GM12878 (cell line): ENCODE measurements around the gene SLC5A2. TPM values are rescaled to one million over a fixed set of nuclear protein-coding genes. Genes with fewer than 3 reads are reported as not detected.

Experiments used
- ATAC-seq: fragments of 200-7000 bp; cut with Tn5 transposase; 3 replicates; pipeline ENCODE4 v1.9.1; 2020; ENCODE audit warnings: mild to moderate bottlenecking, moderate library complexity
- BruUV-seq: library from RNA; stranded (reverse); fragments of 400-500 nt; replicated peaks from 2 replicates; lab custom pipeline; 2021; lab: Mats Ljungman, UMichigan
- CTCF ChIA-PET: fragments of 300-600 bp; sonication (Branson Sonifier 250); formaldehyde crosslinking; extraction: SDS; loops from one replicate; lab custom pipeline; 2021; ENCODE audit warnings: inconsistent platforms; lab: Yijun Ruan, JAX
- POLR2A ChIA-PET: fragments of 350-600 bp; formaldehyde crosslinking; extraction: SDS; loops from one replicate; lab custom pipeline; 2021; ENCODE audit warnings: inconsistent platforms; lab: Charles Lee
- RAD21 ChIA-PET: fragments of 300-600 bp; sonication (Branson Sonifier 250); formaldehyde crosslinking; loops from one replicate; lab custom pipeline; 2023; ENCODE audit warnings: antibody characterized with exemption; ENCODE audit not compliant: unreplicated experiment; lab: Charles Lee
- SMC1A ChIA-PET: fragments of 300-600 bp; sonication (Branson Sonifier 250); formaldehyde crosslinking; loops from one replicate; lab custom pipeline; 2023; ENCODE audit not compliant: unreplicated experiment, uncharacterized antibody; lab: Charles Lee
- DNase-seq: peaks from one replicate; pipeline ENCODE4 v3.0.0-alpha.2; 2011; ENCODE audit warnings: low read depth, low spot score
- FAIRE-seq: peaks from 3 replicates; lab custom pipeline; 2011; peaks lifted over from hg19 to GRCh38; lab: Jason Lieb, UNC
- H2AFZ ChIP-seq: 2 replicates; pipeline ENCODE4 v1.6.0; 2011; ENCODE audit warnings: low read depth, low read length, control low read depth; ENCODE audit not compliant: control insufficient read depth
- H3K27ac ChIP-seq: 2 replicates; pipeline ENCODE4 v1.5.1; 2011; ENCODE audit warnings: control low read depth; ENCODE audit not compliant: control insufficient read depth, insufficient read depth
- H3K27me3 ChIP-seq, 2 experiments: replicated peaks in 1 of 2; 2 replicates each; pipeline versions ENCODE4 v1.6.0 to v1.6.1; 2011; ENCODE audit warnings: low read length in 1 of 2; ENCODE audit not compliant: control insufficient read depth in 2 of 2, insufficient read depth in 2 of 2
- H3K36me3 ChIP-seq, 2 experiments: 2 replicates each; pipeline ENCODE4 v1.5.1; 2011; ENCODE audit warnings: low read length in 1 of 2; ENCODE audit not compliant: control insufficient read depth in 2 of 2, insufficient read depth in 2 of 2
- H3K4me1 ChIP-seq: 2 replicates; pipeline ENCODE4 v1.6.1; 2011; ENCODE audit warnings: mild to moderate bottlenecking, low read length, moderate library complexity, mixed read lengths; ENCODE audit not compliant: control insufficient read depth, insufficient read depth
- H3K4me2 ChIP-seq: 2 replicates; pipeline ENCODE4 v1.6.0; 2011; ENCODE audit warnings: control low read depth; ENCODE audit not compliant: control insufficient read depth, insufficient read depth
- H3K4me3 ChIP-seq: fragments of 200-600 bp; sonication (generic); 2 replicates; pipeline ENCODE4 v1.5.1; 2016
- H3K79me2 ChIP-seq: 2 replicates; pipeline ENCODE4 v1.6.0; 2011; ENCODE audit warnings: low read length; ENCODE audit not compliant: control insufficient read depth, insufficient read depth
- H3K9ac ChIP-seq: 2 replicates; pipeline ENCODE4 v1.8.0; 2011; ENCODE audit warnings: low read length, control low read depth, mixed read lengths; ENCODE audit not compliant: control insufficient read depth, insufficient read depth
- H3K9me3 ChIP-seq: replicated peaks from 3 replicates; pipeline ENCODE4 v1.5.1; 2011; ENCODE audit warnings: mild to moderate bottlenecking, low read length; ENCODE audit not compliant: control insufficient read depth, insufficient read depth
- H4K20me1 ChIP-seq: 2 replicates; pipeline ENCODE4 v1.6.0; 2011; ENCODE audit not compliant: control insufficient read depth, insufficient read depth
- ATF2 ChIP-seq: IDR thresholded peaks from 2 replicates; pipeline ENCODE4 v1.6.1; 2012; ENCODE audit warnings: low read length, inconsistent platforms
- BHLHE40 ChIP-seq, 2 experiments: fragments of 450-650 bp in 1 of 2; IDR thresholded peaks; 2 replicates each; pipeline ENCODE4 v1.6.1; 2011 to 2017; ENCODE audit warnings: low read depth in 2 of 2, borderline replicate concordance in 1 of 2, improper control_type of control experiment in 1 of 2, low read length in 1 of 2, mild to moderate bottlenecking in 1 of 2
- CBX5 ChIP-seq: sonication (generic); IDR thresholded peaks from 2 replicates; pipeline ENCODE4 v1.6.1; 2016; ENCODE audit warnings: low read depth, moderate library complexity, mild to moderate bottlenecking, inconsistent platforms
- EP300 ChIP-seq, 2 experiments: fragments of 150-350 bp in 1 of 2; IDR thresholded peaks; 2 replicates each; pipeline ENCODE4 v1.6.1; 2011 to 2012; ENCODE audit warnings: low read depth in 2 of 2, low read length in 2 of 2, borderline replicate concordance in 1 of 2, improper control_type of control experiment in 1 of 2, inconsistent platforms in 1 of 2; ENCODE audit not compliant: control insufficient read depth in 1 of 2
- IRF4 ChIP-seq: IDR thresholded peaks from 2 replicates; pipeline ENCODE4 v1.6.1; 2011; ENCODE audit warnings: low read depth, low read length
- NBN ChIP-seq: fragments of 450-650 bp; IDR thresholded peaks from 2 replicates; pipeline ENCODE4 v1.6.1; 2016
- POLR2AphosphoS5 ChIP-seq: IDR thresholded peaks from 2 replicates; pipeline ENCODE4 v1.6.1; 2011; ENCODE audit warnings: mild to moderate bottlenecking, low read length, inconsistent platforms
- RELA ChIP-seq: fragments of 450-650 bp; IDR thresholded peaks from 2 replicates; pipeline ENCODE4 v1.8.0; 2014; ENCODE audit warnings: borderline replicate concordance; ENCODE audit not compliant: partially characterized antibody
- SMC3 ChIP-seq: IDR thresholded peaks from 2 replicates; pipeline ENCODE4 v1.6.1; 2011; ENCODE audit warnings: low read length, improper control_type of control experiment, borderline replicate concordance
- SREBF1 ChIP-seq: IDR thresholded peaks from 2 replicates; pipeline ENCODE4 v1.6.1; 2012; ENCODE audit warnings: mild to moderate bottlenecking, low read length
- YY1 ChIP-seq: IDR thresholded peaks from 2 replicates; pipeline ENCODE4 v1.6.1; 2011; ENCODE audit warnings: low read depth, mild to moderate bottlenecking, low read length
- ZNF207 ChIP-seq: fragments of 450-650 bp; IDR thresholded peaks from 2 replicates; pipeline ENCODE4 v1.6.1; 2014; ENCODE audit warnings: antibody characterized with exemption, mild to moderate bottlenecking, borderline replicate concordance
- WGBS: methylation state at CpG from one replicate; pipeline ENCODE4 v1.1.6; 2016; ENCODE audit warnings: low lambda C conversion rate; ENCODE audit not compliant: insufficient replicate concordance, insufficient coverage; ENCODE audit errors: missing lambda C conversion rate; 5-methylcytosine and 5-hydroxymethylcytosine counted together
- in situ Hi-C: fragments of 300-500 bp; cut with MboI; formaldehyde crosslinking; loops from 9 replicates; pipeline ENCODE4 v1.14.3; 2018; ENCODE audit warnings: mixed read lengths
- intact Hi-C: fragments of 100-400 bp; cut with micrococcal nuclease; formaldehyde crosslinking; loops from one replicate; pipeline ENCODE4 v1.14.2; 2022; ENCODE audit not compliant: unreplicated experiment
- polyA plus RNA-seq, 11 experiments: library from polyadenylated mRNA; depleted of rRNA in 4 of 11; unstranded in 6 of 11; stranded (reverse) in 5 of 11; fragments of >200 nt; fragmentation: Nextera tagmentation in 4 of 11; fragmentation: Illumina TruSeq in 1 of 11; extraction: Ambion mirVana in 4 of 11; extraction: Trizol in 1 of 11; gene quantifications; 1 replicate in 1 of 11; 2 replicates in 10 of 11; pipeline versions ENCODE4 v1.2.1 to v1.2.3, GENCODE V29; 2011 to 2016; ENCODE audit warnings: inconsistent platforms in 2 of 11, missing spikeins in 2 of 11, low read depth in 1 of 11
- total RNA-seq, 4 experiments: library from RNA; depleted of rRNA in 3 of 4; stranded (reverse); fragments of >200 nt in 3 of 4; fragmentation: Illumina TruSeq in 1 of 4; extraction: Trizol in 1 of 4; gene quantifications; 2 replicates each; pipeline versions ENCODE4 v1.2.1 to v1.2.3, GENCODE V29; 2013 to 2021
- TF ChIP-seq, protein P1 (sequence below): fragments of 450-650 bp; IDR thresholded peaks from 2 replicates; pipeline ENCODE4 v1.6.1; 2017; ENCODE audit warnings: mild to moderate bottlenecking
- TF ChIP-seq, protein P2 (sequence below): fragments of 450-650 bp; IDR thresholded peaks from 2 replicates; pipeline ENCODE4 v1.6.1; 2017; ENCODE audit warnings: mild to moderate bottlenecking, low read depth, inconsistent platforms; ENCODE audit not compliant: poor library complexity, severe bottlenecking
- TF ChIP-seq, protein P3 (sequence below): fragments of 450-650 bp; formaldehyde crosslinking; IDR thresholded peaks from 2 replicates; pipeline ENCODE4 v1.4.0; 2020; ENCODE audit warnings: mild to moderate bottlenecking, moderate library complexity

The SLC5A2 gene
- total and polyA plus RNA-seq, 10 of the 15 experiments (the other 5 are each of a cell fraction or from before 2014, with no cell fraction given): 3.6 to 4.8 (median 4.4) TPM; not detected in 6

DNA sequence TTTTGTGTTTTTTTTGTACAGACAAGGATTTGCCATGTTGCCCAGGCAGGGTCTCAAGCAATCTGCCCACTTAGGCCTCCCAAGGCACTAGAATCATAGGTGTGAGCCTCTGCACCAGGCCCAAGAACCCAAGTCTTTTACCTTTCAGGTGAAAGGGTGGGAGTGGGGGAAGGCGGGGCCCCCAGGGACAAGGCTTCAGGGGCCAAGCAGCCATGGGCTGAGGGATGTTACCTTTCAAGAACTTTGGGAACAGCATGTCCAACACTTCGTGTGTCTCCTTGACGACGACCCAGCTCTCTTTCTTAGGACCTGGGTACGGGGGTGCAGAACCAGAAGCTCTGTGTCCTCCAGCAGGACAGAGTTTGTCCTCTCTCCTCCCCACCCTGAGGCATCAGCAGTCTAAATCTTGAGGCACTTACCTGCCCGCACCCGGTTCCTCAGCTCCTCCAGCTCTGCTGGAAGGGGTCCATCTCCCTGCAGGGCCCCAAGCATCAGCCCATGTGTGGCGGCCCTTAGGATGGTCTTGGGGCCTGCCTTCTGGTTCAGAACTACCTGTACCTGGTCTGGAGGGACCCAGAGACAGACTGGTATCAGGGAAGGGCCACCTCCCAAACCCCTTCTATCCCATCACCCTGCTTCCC lies 9.0 kb downstream of the SLC5A2 start:
- ChIA-PET POLR2A (interaction anchor here (0.6 kb wide), 1 partner anchor 314 kb away, joined by 3 read pairs; no protein-coding TSS in a partner anchor), SMC1A (no interaction called here), CTCF (no interaction called here), RAD21 (no interaction called here)
- intact Hi-C loops: no loop called here
- DNase-seq (no peak), FAIRE-seq (no peak), ATAC-seq (no peak)
- in situ Hi-C loops: no loop called here
- no TSS peak for BruUV-seq
- Histone ChIP-seq H2AFZ (no peak overlapping the region), H3K36me3 (no peaks in the 10 kb centered on the region; a peak in 4 of 4 replicates), H3K9me3 (no peaks in the 10 kb centered on the region), H4K20me1 (no peaks in the 10 kb centered on the region), H3K27me3 (no peaks in the 10 kb centered on the region), H3K4me1 (0 out of 2 replicates have a peak, but pooled peaks cover 3% of the 10 kb centered on the region), H3K27ac (no peak overlapping the region), H3K9ac (no peak overlapping the region), H3K4me2 (no peak overlapping the region), H3K79me2 (no peaks in the 10 kb centered on the region), H3K4me3 (no peak overlapping the region)
- 96% methylated on average over 8 of the region's 8 CpGs for WGBS
- TF ChIP-seq, protein P1, sequence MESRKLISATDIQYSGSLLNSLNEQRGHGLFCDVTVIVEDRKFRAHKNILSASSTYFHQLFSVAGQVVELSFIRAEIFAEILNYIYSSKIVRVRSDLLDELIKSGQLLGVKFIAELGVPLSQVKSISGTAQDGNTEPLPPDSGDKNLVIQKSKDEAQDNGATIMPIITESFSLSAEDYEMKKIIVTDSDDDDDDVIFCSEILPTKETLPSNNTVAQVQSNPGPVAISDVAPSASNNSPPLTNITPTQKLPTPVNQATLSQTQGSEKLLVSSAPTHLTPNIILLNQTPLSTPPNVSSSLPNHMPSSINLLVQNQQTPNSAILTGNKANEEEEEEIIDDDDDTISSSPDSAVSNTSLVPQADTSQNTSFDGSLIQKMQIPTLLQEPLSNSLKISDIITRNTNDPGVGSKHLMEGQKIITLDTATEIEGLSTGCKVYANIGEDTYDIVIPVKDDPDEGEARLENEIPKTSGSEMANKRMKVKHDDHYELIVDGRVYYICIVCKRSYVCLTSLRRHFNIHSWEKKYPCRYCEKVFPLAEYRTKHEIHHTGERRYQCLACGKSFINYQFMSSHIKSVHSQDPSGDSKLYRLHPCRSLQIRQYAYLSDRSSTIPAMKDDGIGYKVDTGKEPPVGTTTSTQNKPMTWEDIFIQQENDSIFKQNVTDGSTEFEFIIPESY: no peak
- TF ChIP-seq CBX5 (no peak), SMC3 (no peak), RELA (no peak), NBN (no peak), IRF4 (no peak), ZNF207 (no peak), ATF2 (no peak), EP300 (IDR thresholded peaks at IDR 0.05; ENCODE audit: borderline replicate concordance in 1 of 2, control insufficient read depth in 1 of 2, low read depth in 2 of 2, low read length in 2 of 2) (no peak), YY1 (no peak), POLR2AphosphoS5 (no peak), BHLHE40 (IDR thresholded peaks at IDR 0.05; ENCODE audit: borderline replicate concordance in 1 of 2, low read depth in 2 of 2, low read length in 1 of 2) (no peak), SREBF1 (no peak)
- TF ChIP-seq, protein P2, sequence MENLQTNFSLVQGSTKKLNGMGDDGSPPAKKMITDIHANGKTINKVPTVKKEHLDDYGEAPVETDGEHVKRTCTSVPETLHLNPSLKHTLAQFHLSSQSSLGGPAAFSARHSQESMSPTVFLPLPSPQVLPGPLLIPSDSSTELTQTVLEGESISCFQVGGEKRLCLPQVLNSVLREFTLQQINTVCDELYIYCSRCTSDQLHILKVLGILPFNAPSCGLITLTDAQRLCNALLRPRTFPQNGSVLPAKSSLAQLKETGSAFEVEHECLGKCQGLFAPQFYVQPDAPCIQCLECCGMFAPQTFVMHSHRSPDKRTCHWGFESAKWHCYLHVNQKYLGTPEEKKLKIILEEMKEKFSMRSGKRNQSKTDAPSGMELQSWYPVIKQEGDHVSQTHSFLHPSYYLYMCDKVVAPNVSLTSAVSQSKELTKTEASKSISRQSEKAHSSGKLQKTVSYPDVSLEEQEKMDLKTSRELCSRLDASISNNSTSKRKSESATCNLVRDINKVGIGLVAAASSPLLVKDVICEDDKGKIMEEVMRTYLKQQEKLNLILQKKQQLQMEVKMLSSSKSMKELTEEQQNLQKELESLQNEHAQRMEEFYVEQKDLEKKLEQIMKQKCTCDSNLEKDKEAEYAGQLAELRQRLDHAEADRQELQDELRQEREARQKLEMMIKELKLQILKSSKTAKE: no peak
- TF ChIP-seq, protein P3, sequence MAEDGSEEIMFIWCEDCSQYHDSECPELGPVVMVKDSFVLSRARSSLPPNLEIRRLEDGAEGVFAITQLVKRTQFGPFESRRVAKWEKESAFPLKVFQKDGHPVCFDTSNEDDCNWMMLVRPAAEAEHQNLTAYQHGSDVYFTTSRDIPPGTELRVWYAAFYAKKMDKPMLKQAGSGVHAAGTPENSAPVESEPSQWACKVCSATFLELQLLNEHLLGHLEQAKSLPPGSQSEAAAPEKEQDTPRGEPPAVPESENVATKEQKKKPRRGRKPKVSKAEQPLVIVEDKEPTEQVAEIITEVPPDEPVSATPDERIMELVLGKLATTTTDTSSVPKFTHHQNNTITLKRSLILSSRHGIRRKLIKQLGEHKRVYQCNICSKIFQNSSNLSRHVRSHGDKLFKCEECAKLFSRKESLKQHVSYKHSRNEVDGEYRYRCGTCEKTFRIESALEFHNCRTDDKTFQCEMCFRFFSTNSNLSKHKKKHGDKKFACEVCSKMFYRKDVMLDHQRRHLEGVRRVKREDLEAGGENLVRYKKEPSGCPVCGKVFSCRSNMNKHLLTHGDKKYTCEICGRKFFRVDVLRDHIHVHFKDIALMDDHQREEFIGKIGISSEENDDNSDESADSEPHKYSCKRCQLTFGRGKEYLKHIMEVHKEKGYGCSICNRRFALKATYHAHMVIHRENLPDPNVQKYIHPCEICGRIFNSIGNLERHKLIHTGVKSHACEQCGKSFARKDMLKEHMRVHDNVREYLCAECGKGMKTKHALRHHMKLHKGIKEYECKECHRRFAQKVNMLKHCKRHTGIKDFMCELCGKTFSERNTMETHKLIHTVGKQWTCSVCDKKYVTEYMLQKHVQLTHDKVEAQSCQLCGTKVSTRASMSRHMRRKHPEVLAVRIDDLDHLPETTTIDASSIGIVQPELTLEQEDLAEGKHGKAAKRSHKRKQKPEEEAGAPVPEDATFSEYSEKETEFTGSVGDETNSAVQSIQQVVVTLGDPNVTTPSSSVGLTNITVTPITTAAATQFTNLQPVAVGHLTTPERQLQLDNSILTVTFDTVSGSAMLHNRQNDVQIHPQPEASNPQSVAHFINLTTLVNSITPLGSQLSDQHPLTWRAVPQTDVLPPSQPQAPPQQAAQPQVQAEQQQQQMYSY (CRISPR knock-in tag): no peak
